SK-N-SH treated with all-trans-retinoic acid at 6 μM for 48 hours (cell line): ENCODE data around the gene TLR4.

Experiments
- ATAC-seq: fragments of 200-7000 bp; cut with Tn5 transposase; 3 replicates; pipeline ENCODE4 v1.9.1; 2020; ENCODE audit warnings: mild to moderate bottlenecking, moderate library complexity
- ARNTL ChIP-seq: fragments of 450-650 bp; formaldehyde crosslinking; IDR thresholded peaks from 2 replicates; pipeline ENCODE4 v1.5.0; 2020; ENCODE audit warnings: low read depth, mild to moderate bottlenecking, moderate library complexity, borderline replicate concordance
- BACH2 ChIP-seq: fragments of 250-450 bp; sonication (Bioruptor Pico); IDR thresholded peaks from 2 replicates; pipeline ENCODE4 v1.9.0; 2021; ENCODE audit warnings: mild to moderate bottlenecking, borderline replicate concordance
- CSDC2 ChIP-seq: fragments of 250-450 bp; sonication (Bioruptor Pico); IDR thresholded peaks from 2 replicates; pipeline ENCODE4 v1.5.0; 2020; ENCODE audit warnings: mild to moderate bottlenecking, moderate library complexity
- CSRNP3 ChIP-seq: fragments of 250-450 bp; sonication (Bioruptor Pico); IDR thresholded peaks from 2 replicates; pipeline ENCODE4 v1.5.1; 2021; ENCODE audit warnings: mild to moderate bottlenecking, moderate library complexity
- ESRRG ChIP-seq: fragments of 250-450 bp; sonication (Bioruptor Pico); IDR thresholded peaks from 2 replicates; pipeline ENCODE4 v1.6.1; 2021; ENCODE audit warnings: mild to moderate bottlenecking
- GLIS3 ChIP-seq: fragments of 250-450 bp; sonication (Bioruptor Pico); IDR thresholded peaks from 2 replicates; pipeline ENCODE4 v1.5.0; 2020; ENCODE audit warnings: mild to moderate bottlenecking, moderate library complexity
- ISL1 ChIP-seq: fragments of 250-450 bp; sonication (Bioruptor Pico); IDR thresholded peaks from 2 replicates; pipeline ENCODE4 v2.1.2; 2022; ENCODE audit warnings: mild to moderate bottlenecking, moderate library complexity
- OSR1 ChIP-seq: fragments of 250-450 bp; sonication (Bioruptor Pico); IDR thresholded peaks from 2 replicates; pipeline ENCODE4 v1.8.0; 2022; ENCODE audit warnings: moderate library complexity, mild to moderate bottlenecking, inconsistent platforms
- PPARA ChIP-seq: fragments of 250-450 bp; sonication (Bioruptor Pico); IDR thresholded peaks from 2 replicates; pipeline ENCODE4 v1.5.0; 2020; ENCODE audit warnings: mild to moderate bottlenecking, borderline replicate concordance
- RARB ChIP-seq: fragments of 250-450 bp; sonication (Bioruptor Pico); IDR thresholded peaks from 2 replicates; pipeline ENCODE4 v1.8.0; 2021; ENCODE audit warnings: mild to moderate bottlenecking, moderate library complexity
- SNAI2 ChIP-seq: fragments of 250-450 bp; sonication (Bioruptor Pico); IDR thresholded peaks from 2 replicates; pipeline ENCODE4 v1.5.0; 2020; ENCODE audit warnings: mild to moderate bottlenecking, moderate library complexity
- TCF4 ChIP-seq: fragments of 250-450 bp; sonication (Bioruptor Pico); IDR thresholded peaks from 2 replicates; pipeline ENCODE4 v1.8.0; 2021; ENCODE audit warnings: mild to moderate bottlenecking, moderate library complexity, borderline replicate concordance
- TOX ChIP-seq: fragments of 250-450 bp; sonication (Bioruptor Pico); IDR thresholded peaks from 2 replicates; pipeline ENCODE4 v1.8.0; 2021; ENCODE audit warnings: mild to moderate bottlenecking, moderate library complexity, borderline replicate concordance
- TSHZ2 ChIP-seq: fragments of 250-450 bp; sonication (Bioruptor Pico); IDR thresholded peaks from 2 replicates; pipeline ENCODE4 v1.5.0; 2020; ENCODE audit warnings: mild to moderate bottlenecking, moderate library complexity
- ZC3H10 ChIP-seq: fragments of 250-450 bp; sonication (Bioruptor Pico); IDR thresholded peaks from 2 replicates; pipeline ENCODE4 v1.5.1; 2021; ENCODE audit warnings: mild to moderate bottlenecking, moderate library complexity
- ZFP3 ChIP-seq: fragments of 250-450 bp; sonication (Bioruptor Pico); IDR thresholded peaks from 2 replicates; pipeline ENCODE4 v1.5.0; 2020; ENCODE audit warnings: mild to moderate bottlenecking, moderate library complexity
- ZFP30 ChIP-seq: fragments of 450-650 bp; formaldehyde crosslinking; IDR thresholded peaks from 2 replicates; pipeline ENCODE4 v1.5.0; 2022; ENCODE audit warnings: mild to moderate bottlenecking, moderate library complexity
- ZNF565 ChIP-seq: fragments of 450-650 bp; formaldehyde crosslinking; conservative IDR thresholded peaks from 2 replicates; pipeline ENCODE4 v1.5.0; 2020; ENCODE audit warnings: low read depth, mild to moderate bottlenecking, moderate library complexity
- ZNF70 ChIP-seq: fragments of 450-650 bp; formaldehyde crosslinking; IDR thresholded peaks from 2 replicates; pipeline ENCODE4 v1.5.0; 2020; ENCODE audit warnings: mild to moderate bottlenecking, moderate library complexity
- ZNF8 ChIP-seq: fragments of 450-650 bp; formaldehyde crosslinking; IDR thresholded peaks from 2 replicates; pipeline ENCODE4 v1.5.0; 2020; ENCODE audit warnings: mild to moderate bottlenecking, moderate library complexity
- TF ChIP-seq, protein P1 (sequence below): fragments of 250-450 bp; sonication (Bioruptor Pico); IDR thresholded peaks from 2 replicates; pipeline ENCODE4 v1.8.0; 2020; ENCODE audit warnings: mild to moderate bottlenecking, moderate library complexity, borderline replicate concordance
- TF ChIP-seq, protein P2 (sequence below): fragments of 250-450 bp; sonication (Bioruptor Pico); IDR thresholded peaks from 2 replicates; pipeline ENCODE4 v1.8.0; 2021; ENCODE audit warnings: low read depth, mild to moderate bottlenecking, moderate library complexity, borderline replicate concordance
- TF ChIP-seq, protein P3 (sequence below): fragments of 250-450 bp; sonication (Bioruptor Pico); IDR thresholded peaks from 2 replicates; pipeline ENCODE4 v1.5.1; 2020; ENCODE audit warnings: low read depth, mild to moderate bottlenecking, moderate library complexity

Gene TLR4

DNA sequence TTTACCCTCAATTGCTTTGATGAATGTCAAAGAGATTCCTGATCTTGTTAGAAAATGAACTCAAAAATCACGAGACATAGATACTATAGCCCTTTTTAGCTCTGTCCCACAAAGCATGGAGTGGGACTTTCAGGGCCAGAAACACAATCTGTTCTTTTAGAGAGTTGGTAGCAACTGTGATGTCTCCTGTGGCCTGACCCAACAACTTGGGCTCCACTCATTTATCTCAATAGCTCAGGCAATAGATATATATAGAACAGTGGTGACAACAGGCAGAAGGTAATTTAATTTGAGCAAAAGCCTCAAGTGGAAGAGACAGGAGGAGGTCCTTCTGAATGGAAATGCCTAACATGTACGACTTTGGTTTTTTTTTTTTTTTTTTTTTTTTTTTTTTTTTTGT, 25.2 kb downstream of the TLR4 start:
- TF ChIP-seq RARB (CRISPR knock-in tag), result no peak
- no peak for TF ChIP-seq ZFP30
- TF ChIP-seq TOX (CRISPR knock-in tag), result no peak
- TF ChIP-seq ZNF565 (CRISPR knock-in tag), result no peak
- TF ChIP-seq, protein P1, sequence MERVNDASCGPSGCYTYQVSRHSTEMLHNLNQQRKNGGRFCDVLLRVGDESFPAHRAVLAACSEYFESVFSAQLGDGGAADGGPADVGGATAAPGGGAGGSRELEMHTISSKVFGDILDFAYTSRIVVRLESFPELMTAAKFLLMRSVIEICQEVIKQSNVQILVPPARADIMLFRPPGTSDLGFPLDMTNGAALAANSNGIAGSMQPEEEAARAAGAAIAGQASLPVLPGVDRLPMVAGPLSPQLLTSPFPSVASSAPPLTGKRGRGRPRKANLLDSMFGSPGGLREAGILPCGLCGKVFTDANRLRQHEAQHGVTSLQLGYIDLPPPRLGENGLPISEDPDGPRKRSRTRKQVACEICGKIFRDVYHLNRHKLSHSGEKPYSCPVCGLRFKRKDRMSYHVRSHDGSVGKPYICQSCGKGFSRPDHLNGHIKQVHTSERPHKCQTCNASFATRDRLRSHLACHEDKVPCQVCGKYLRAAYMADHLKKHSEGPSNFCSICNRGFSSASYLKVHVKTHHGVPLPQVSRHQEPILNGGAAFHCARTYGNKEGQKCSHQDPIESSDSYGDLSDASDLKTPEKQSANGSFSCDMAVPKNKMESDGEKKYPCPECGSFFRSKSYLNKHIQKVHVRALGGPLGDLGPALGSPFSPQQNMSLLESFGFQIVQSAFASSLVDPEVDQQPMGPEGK, result no peak
- TF ChIP-seq OSR1 (CRISPR knock-in tag), result no peak
- TF ChIP-seq ZC3H10 (CRISPR knock-in tag), result no peak
- TF ChIP-seq, protein P2, sequence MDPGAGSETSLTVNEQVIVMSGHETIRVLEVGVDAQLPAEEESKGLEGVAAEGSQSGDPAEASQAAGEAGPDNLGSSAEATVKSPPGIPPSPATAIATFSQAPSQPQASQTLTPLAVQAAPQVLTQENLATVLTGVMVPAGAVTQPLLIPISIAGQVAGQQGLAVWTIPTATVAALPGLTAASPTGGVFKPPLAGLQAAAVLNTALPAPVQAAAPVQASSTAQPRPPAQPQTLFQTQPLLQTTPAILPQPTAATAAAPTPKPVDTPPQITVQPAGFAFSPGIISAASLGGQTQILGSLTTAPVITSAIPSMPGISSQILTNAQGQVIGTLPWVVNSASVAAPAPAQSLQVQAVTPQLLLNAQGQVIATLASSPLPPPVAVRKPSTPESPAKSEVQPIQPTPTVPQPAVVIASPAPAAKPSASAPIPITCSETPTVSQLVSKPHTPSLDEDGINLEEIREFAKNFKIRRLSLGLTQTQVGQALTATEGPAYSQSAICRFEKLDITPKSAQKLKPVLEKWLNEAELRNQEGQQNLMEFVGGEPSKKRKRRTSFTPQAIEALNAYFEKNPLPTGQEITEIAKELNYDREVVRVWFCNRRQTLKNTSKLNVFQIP (CRISPR knock-in tag), result no peak
- TF ChIP-seq ESRRG (CRISPR knock-in tag), result no peak
- TF ChIP-seq, protein P3, sequence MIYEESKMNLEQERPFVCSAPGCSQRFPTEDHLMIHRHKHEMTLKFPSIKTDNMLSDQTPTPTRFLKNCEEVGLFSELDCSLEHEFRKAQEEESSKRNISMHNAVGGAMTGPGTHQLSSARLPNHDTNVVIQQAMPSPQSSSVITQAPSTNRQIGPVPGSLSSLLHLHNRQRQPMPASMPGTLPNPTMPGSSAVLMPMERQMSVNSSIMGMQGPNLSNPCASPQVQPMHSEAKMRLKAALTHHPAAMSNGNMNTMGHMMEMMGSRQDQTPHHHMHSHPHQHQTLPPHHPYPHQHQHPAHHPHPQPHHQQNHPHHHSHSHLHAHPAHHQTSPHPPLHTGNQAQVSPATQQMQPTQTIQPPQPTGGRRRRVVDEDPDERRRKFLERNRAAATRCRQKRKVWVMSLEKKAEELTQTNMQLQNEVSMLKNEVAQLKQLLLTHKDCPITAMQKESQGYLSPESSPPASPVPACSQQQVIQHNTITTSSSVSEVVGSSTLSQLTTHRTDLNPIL, result no peak
- TF ChIP-seq TSHZ2, result no peak
- TF ChIP-seq GLIS3 (CRISPR knock-in tag), result no peak
- no peak for ATAC-seq

DNA sequence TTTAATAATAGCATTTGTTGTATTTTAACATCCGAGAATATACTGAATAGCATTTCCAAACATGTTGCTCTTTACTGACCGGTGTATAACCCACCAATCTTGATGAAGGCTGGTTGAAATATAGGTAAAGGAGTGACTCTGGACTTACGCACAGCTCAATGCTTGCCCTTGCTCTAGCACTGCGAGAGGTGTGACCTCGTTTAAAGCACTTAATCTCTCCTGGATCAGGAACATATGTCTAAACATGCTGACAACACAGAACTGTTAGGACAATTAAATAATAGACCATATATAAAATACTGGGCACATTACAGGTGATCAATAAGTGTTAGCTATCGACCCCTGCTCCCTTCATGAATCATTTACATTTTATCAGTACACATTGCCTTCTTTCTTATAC, 28.3 kb downstream of the TLR4 start:
- TF ChIP-seq GLIS3 (CRISPR knock-in tag) (no peak), TCF4 (CRISPR knock-in tag) (no peak), ZNF70 (no peak), TSHZ2 (no peak), ZFP30 (no peak), PPARA (CRISPR knock-in tag) (no peak), ARNTL (CRISPR knock-in tag) (no peak), CSRNP3 (no peak), SNAI2 (CRISPR knock-in tag) (no peak), ZNF565 (CRISPR knock-in tag) (no peak), ISL1 (CRISPR knock-in tag) (no peak), TOX (CRISPR knock-in tag) (no peak), ZFP3 (no peak), RARB (CRISPR knock-in tag) (no peak), BACH2 (CRISPR knock-in tag) (no peak), CSDC2 (CRISPR knock-in tag) (no peak), ZNF8 (CRISPR knock-in tag) (no peak), ESRRG (CRISPR knock-in tag) (no peak)
- TF ChIP-seq, protein P3, result no peak
- TF ChIP-seq, protein P1, result no peak
- no peak for ATAC-seq
